Activated CD4-positive, alpha-beta T cell treated with anti-CD3 and anti-CD28 coated beads, Interleukin-10, Interleukin-2, amounts not matched to agents 100 ng/mL and 50 ng/mL, durations not matched to agents 16 hours and 8 hours (primary cell): ENCODE measurements around the gene FUT3.
"Not testable (repeated sequence)": the region's sequence is repeated elsewhere in the genome, so short reads cannot be mapped to it uniquely, and the experiment has no call there.

Source experiments
- DNase-seq: peaks from one replicate; pipeline ENCODE4 v3.0.0-alpha.2; 2020

FUT3 gene

GRCh38 chr19:5851302-5851701 lies at the start of gene FUT3:
TSS of gene FUT3 (minus strand) at chr19:5851449.
- no peak for DNase-seq

- DNase-seq: no peak
Observed at GRCh38 chr19:5900976-5901375, 49.7 kb upstream of the FUT3 start.

- no peak for DNase-seq
Observed at GRCh38 chr19:5899728-5900526, 48.7 kb upstream of the FUT3 start.

GRCh38 chr19:5897189-5897969 lies 46.1 kb upstream of the FUT3 start:
- DNase-seq: no peak

DNA sequence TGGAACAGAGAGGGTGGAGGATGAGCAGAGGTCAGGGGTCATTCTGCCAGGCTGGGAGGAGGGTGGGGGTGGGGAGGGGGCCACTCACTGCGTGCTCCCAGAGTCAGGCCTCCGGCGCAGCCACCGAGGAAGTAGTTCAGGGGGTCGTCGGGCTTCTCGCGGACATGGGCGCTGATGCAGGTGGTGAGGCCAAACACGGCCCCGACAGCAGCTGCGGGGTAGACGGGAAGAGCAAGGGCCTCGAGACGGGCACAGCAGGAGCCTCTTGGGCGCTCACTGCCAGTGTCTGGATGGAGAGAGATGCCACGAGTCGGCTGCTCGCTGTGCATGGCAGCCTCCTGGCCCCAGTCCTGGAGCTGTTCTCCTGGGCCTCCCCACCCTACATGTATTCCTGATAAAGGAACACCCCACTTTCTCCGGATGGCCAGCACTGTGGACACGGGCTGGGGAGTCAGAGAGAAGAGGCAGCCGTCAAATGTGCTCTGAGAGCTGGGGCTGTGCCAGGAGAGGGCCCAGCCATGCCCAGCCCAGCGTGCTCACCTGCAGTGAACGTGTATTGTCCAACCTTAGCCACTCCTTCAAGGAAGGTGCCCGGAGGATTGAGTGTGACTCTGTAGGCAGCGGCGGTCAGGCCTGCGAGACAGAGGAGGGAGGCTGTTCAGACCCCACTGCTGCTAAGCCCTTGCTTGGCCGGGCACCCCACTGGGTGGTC lies 45.3 kb upstream of the FUT3 start:
- no peak for DNase-seq

DNA sequence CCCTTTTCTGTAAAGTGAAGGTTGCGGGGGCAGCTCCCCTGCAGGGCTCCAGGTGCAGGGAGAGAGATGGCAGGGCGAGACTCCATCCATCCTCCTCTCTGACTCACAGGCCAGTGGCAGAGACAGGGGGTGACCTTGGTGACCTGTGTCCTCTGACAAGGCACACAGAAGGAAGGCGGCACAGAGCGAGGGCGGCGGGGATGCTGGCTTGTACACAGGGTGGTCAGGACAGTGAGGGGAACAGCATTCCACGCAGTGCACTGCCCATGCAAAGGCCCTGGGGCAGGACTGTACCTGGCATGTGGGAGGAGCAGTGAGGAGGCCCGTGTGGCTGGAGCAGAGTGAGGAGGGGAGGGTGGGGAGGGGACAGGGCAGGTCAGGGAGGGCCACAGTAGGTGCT lies 44.6 kb upstream of the FUT3 start:
- DNase-seq: no peak

DNA sequence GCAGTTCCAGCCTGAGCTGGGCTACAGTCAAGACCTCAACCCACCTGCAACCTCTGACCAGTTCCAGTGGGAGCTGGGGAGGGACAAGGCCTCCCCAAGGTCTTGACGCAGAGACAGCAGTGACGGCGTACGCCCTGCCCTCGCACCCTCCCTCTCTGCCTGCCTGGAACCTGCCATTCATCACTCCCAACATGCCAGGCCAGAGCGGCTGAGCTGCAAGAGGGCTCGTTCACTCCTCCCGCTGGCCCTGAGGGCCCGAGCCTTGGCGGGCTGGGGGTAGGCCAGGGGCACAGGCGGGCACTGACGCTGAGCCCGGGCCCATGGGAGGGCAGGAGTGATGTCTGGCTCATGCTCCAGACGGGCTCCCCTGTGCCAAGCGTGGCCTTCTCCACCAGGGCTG lies 44.2 kb upstream of the FUT3 start:
- no peak for DNase-seq

DNA sequence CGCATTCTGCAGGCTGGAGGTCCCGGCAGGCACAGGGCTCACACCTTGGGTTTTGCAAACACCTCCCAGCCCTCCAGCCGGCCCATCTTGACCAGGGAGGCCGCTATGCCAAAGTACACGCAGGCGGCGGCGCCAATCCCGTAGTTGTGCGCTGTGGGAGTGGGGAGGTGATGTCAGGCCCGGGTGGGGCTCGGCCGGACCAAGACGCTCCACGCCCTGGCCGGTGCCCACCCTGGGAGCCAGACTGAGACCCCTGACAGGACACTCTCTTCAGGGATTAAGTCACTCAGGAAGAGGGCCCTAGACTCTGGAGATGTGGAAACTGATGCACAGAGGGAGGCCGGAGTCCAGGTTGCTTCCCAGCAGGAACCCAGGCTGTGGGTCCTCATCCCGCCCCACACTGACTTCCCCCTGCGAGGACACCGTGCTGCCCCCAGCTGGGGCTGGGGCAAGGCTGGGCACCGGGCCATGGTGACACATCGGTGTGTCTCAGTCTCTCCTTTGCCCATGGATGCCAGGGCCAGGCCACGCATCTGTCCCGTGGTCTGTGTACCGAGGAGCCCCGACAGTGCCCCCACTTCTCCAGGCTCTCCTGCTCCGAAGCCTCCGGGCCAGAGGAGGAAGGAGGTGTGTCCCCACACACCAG lies 43.6 kb upstream of the FUT3 start:
- no peak for DNase-seq

- DNase-seq: no peak
Observed at GRCh38 chr19:5893907-5894703, 42.9 kb upstream of the FUT3 start.

DNA sequence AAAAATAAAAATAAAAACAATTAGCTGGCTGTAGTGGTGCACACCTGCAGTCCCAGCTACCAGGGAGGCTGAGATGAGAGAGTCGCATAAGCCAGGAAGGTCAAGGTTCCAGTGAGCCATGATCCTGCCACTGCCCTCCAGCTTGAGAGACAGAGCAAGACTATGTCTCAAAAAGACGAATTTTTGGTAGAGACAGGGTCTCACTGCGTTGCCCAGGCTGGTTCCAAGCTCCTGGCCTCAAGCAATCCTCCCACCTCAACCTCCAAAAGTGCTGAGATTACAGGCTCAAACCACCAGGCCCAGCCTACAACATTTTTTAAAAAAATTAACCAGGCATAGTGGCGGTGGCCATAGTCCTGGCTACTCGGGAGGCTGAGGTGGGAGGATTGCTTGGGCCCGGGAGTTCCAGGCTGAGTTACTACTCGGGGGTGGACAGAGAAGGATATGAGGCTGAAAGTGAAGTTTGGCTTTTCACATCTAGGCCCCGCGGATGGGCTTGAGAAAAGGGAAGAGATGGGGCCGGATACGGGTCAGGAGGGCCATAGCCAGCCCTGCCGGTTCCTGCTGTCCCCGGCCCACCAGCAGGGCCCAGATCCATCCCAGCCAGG lies 42.2 kb upstream of the FUT3 start:
- DNase-seq: no peak

DNA sequence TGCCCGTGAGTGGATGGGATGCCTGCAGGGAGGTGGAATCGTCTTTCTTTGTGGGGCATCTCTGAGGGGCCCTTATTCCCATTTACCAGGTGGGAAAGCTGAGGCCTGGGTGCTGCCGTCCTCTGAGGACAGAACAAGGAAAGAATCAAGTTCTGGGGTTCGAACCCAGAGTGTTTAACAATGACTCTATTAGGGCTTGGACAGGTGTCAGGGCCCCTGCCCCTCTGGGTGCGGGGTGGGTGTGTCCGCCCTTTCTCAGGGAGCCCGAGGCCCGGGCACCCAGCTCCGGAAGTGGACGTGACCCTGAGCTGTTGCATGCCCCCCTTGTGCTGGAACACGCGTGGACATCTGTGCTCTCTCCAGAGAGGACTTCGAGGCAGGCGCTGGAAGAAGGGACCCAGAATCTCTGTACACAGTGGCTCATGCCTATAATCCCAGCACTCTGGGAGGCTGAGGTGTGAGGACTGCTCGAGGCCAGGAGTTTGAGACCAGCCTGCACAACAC lies 41.6 kb upstream of the FUT3 start:
- no peak for DNase-seq

DNA sequence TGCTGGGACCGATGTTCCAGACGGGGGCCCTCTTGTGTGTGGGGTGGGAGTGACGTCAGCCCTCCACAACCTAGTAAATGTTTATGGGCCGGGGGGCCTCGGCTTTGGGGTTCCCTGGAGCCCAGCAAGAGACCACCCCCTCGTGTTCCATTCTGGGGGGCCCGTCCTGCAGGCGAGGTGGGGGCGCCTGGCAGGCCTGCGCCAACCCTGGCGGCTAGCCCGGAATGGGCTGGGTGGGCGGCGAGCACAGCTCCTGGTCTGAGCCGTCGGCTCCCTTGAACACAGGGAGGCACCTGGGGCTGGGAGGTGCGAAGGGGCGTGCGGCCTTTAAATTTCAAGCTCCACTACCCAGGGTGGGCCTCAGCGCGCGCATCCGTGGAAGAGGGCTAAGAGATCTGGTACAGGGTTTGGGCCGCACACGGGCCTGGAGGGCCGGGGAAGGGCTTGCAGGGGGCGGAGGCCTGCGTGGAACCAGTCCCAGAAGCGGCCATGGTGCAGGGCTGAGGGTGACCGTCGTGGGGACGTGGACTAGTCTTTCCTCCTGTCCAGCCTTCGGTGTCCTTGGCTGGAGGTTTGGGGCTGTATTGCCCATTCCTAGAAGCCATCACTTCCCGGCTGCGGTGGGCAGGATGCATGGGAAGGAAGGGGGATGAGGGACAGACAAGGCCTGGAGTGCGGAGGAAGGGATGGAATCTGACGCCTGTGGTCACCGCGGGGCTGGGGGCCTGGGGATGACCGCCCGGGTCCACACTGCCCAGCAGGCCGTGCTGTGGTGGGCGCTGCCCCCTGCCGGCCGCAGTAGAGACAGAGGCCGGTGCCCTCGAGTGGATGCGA lies 40.9 kb upstream of the FUT3 start:
- peak; percentile 25 for DNase-seq

DNA sequence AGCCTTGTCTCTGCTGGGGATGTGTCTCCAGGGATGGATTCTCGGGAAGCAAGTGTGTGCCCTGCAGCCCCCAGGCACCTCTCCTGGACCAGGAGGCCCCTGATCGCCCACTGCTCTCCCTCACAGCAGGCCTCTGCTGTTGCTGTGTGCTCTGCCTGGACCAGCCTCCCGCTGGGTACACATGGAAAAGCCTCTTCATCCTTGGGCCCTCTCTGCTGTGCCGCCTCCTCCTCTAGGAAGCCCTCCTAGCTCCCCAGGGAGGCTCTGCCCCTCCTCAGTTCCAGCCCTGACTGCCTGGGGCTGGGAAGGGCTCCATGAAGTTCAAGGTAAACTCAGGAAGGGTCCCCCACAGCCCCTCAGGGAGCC lies 40.3 kb upstream of the FUT3 start:
- no peak for DNase-seq

GRCh38 chr19:5890099-5890498 lies 38.9 kb upstream of the FUT3 start:
- no peak for DNase-seq

- DNase-seq: no peak
Observed at GRCh38 chr19:5889288-5889971, 38.2 kb upstream of the FUT3 start.

- not testable (repeated sequence) for DNase-seq
Observed at GRCh38 chr19:5884065-5884811, 33.0 kb upstream of the FUT3 start.

DNA sequence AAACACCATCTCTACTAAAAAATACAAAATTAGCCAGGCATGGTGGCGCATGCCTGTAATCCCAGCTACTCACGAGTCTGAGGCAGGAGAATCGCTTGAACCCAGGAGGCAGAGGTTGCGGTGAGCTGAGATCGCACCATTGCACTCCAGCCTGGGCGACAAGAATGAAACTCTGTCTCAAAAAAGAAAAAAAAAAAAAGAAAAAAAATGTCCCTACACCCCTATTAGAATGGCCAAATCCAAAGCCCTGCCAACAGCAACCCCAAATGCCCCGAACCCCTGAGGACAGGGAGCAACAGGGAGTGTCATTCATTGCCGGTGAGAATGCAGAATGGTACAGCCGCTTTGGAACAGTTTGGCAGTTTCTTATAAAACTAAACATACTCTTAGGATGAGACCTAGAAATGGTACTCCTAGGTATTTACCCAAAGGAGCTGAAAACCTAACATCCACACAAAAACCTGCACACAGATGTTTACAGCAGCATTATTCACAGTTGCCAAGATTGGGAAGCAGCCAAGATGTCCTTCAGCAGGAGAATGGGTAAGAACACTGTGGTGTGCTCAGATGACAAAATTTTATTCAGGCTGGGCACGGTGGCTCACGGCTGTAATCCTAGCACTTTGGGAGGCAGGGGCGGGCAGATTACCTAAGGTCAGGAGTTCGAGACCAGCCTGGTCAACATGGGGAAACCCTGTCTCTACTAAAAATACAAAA lies 32.1 kb upstream of the FUT3 start:
- not testable (repeated sequence) for DNase-seq

GRCh38 chr19:5882421-5882968 lies 31.2 kb upstream of the FUT3 start:
- DNase-seq: no peak
